GM12878 (cell line): ENCODE measurements around the gene SEMA4F. TPM values are rescaled to one million over a fixed set of nuclear protein-coding genes. Genes with fewer than 3 reads are reported as not detected.

Experiments used
- ATAC-seq: fragments of 200-7000 bp; cut with Tn5 transposase; 3 replicates; pipeline ENCODE4 v1.9.1; 2020; ENCODE audit warnings: mild to moderate bottlenecking, moderate library complexity
- BruUV-seq: library from RNA; stranded (reverse); fragments of 400-500 nt; replicated peaks from 2 replicates; lab custom pipeline; 2021; lab: Mats Ljungman, UMichigan
- CTCF ChIA-PET: fragments of 300-600 bp; sonication (Branson Sonifier 250); formaldehyde crosslinking; extraction: SDS; loops from one replicate; lab custom pipeline; 2021; ENCODE audit warnings: inconsistent platforms; lab: Yijun Ruan, JAX
- POLR2A ChIA-PET: fragments of 350-600 bp; formaldehyde crosslinking; extraction: SDS; loops from one replicate; lab custom pipeline; 2021; ENCODE audit warnings: inconsistent platforms; lab: Charles Lee
- RAD21 ChIA-PET: fragments of 300-600 bp; sonication (Branson Sonifier 250); formaldehyde crosslinking; loops from one replicate; lab custom pipeline; 2023; ENCODE audit warnings: antibody characterized with exemption; ENCODE audit not compliant: unreplicated experiment; lab: Charles Lee
- SMC1A ChIA-PET: fragments of 300-600 bp; sonication (Branson Sonifier 250); formaldehyde crosslinking; loops from one replicate; lab custom pipeline; 2023; ENCODE audit not compliant: unreplicated experiment, uncharacterized antibody; lab: Charles Lee
- DNase-seq: peaks from one replicate; pipeline ENCODE4 v3.0.0-alpha.2; 2011; ENCODE audit warnings: low read depth, low spot score
- FAIRE-seq: peaks from 3 replicates; lab custom pipeline; 2011; peaks lifted over from hg19 to GRCh38; lab: Jason Lieb, UNC
- H2AFZ ChIP-seq: 2 replicates; pipeline ENCODE4 v1.6.0; 2011; ENCODE audit warnings: low read depth, low read length, control low read depth; ENCODE audit not compliant: control insufficient read depth
- H3K27ac ChIP-seq: 2 replicates; pipeline ENCODE4 v1.5.1; 2011; ENCODE audit warnings: control low read depth; ENCODE audit not compliant: control insufficient read depth, insufficient read depth
- H3K27me3 ChIP-seq, 2 experiments: replicated peaks in 1 of 2; 2 replicates each; pipeline versions ENCODE4 v1.6.0 to v1.6.1; 2011; ENCODE audit warnings: low read length in 1 of 2; ENCODE audit not compliant: control insufficient read depth in 2 of 2, insufficient read depth in 2 of 2
- H3K36me3 ChIP-seq, 2 experiments: 2 replicates each; pipeline ENCODE4 v1.5.1; 2011; ENCODE audit warnings: low read length in 1 of 2; ENCODE audit not compliant: control insufficient read depth in 2 of 2, insufficient read depth in 2 of 2
- H3K4me1 ChIP-seq: 2 replicates; pipeline ENCODE4 v1.6.1; 2011; ENCODE audit warnings: mild to moderate bottlenecking, low read length, moderate library complexity, mixed read lengths; ENCODE audit not compliant: control insufficient read depth, insufficient read depth
- H3K4me2 ChIP-seq: 2 replicates; pipeline ENCODE4 v1.6.0; 2011; ENCODE audit warnings: control low read depth; ENCODE audit not compliant: control insufficient read depth, insufficient read depth
- H3K4me3 ChIP-seq: fragments of 200-600 bp; sonication (generic); 2 replicates; pipeline ENCODE4 v1.5.1; 2016
- H3K79me2 ChIP-seq: 2 replicates; pipeline ENCODE4 v1.6.0; 2011; ENCODE audit warnings: low read length; ENCODE audit not compliant: control insufficient read depth, insufficient read depth
- H3K9ac ChIP-seq: 2 replicates; pipeline ENCODE4 v1.8.0; 2011; ENCODE audit warnings: low read length, control low read depth, mixed read lengths; ENCODE audit not compliant: control insufficient read depth, insufficient read depth
- H3K9me3 ChIP-seq: replicated peaks from 3 replicates; pipeline ENCODE4 v1.5.1; 2011; ENCODE audit warnings: mild to moderate bottlenecking, low read length; ENCODE audit not compliant: control insufficient read depth, insufficient read depth
- H4K20me1 ChIP-seq: 2 replicates; pipeline ENCODE4 v1.6.0; 2011; ENCODE audit not compliant: control insufficient read depth, insufficient read depth
- CHD4 ChIP-seq: fragments of 200-600 bp; sonication (generic); IDR thresholded peaks from 2 replicates; pipeline ENCODE4 v1.6.1; 2016; ENCODE audit warnings: mild to moderate bottlenecking
- EED ChIP-seq: sonication (generic); IDR thresholded peaks from 2 replicates; pipeline ENCODE4 v1.6.1; 2016; ENCODE audit warnings: antibody characterized with exemption, low read depth
- SIN3A ChIP-seq: IDR thresholded peaks from 2 replicates; pipeline ENCODE4 v1.6.1; 2012; ENCODE audit warnings: low read depth, low read length, improper control_type of control experiment
- TBL1XR1 ChIP-seq: IDR thresholded peaks from 2 replicates; pipeline ENCODE4 v1.6.1; 2012; ENCODE audit warnings: low read depth, low read length, improper control_type of control experiment
- ZNF217 ChIP-seq: fragments of 450-650 bp; IDR thresholded peaks from 2 replicates; pipeline ENCODE4 v1.6.1; 2017; ENCODE audit warnings: antibody characterized with exemption, mild to moderate bottlenecking
- WGBS: methylation state at CpG from one replicate; pipeline ENCODE4 v1.1.6; 2016; ENCODE audit warnings: low lambda C conversion rate; ENCODE audit not compliant: insufficient replicate concordance, insufficient coverage; ENCODE audit errors: missing lambda C conversion rate; 5-methylcytosine and 5-hydroxymethylcytosine counted together
- in situ Hi-C: fragments of 300-500 bp; cut with MboI; formaldehyde crosslinking; loops from 9 replicates; pipeline ENCODE4 v1.14.3; 2018; ENCODE audit warnings: mixed read lengths
- intact Hi-C: fragments of 100-400 bp; cut with micrococcal nuclease; formaldehyde crosslinking; loops from one replicate; pipeline ENCODE4 v1.14.2; 2022; ENCODE audit not compliant: unreplicated experiment
- polyA plus RNA-seq, 11 experiments: library from polyadenylated mRNA; depleted of rRNA in 4 of 11; unstranded in 6 of 11; stranded (reverse) in 5 of 11; fragments of >200 nt; fragmentation: Nextera tagmentation in 4 of 11; fragmentation: Illumina TruSeq in 1 of 11; extraction: Ambion mirVana in 4 of 11; extraction: Trizol in 1 of 11; gene quantifications; 1 replicate in 1 of 11; 2 replicates in 10 of 11; pipeline versions ENCODE4 v1.2.1 to v1.2.3, GENCODE V29; 2011 to 2016; ENCODE audit warnings: inconsistent platforms in 2 of 11, missing spikeins in 2 of 11, low read depth in 1 of 11
- total RNA-seq, 4 experiments: library from RNA; depleted of rRNA in 3 of 4; stranded (reverse); fragments of >200 nt in 3 of 4; fragmentation: Illumina TruSeq in 1 of 4; extraction: Trizol in 1 of 4; gene quantifications; 2 replicates each; pipeline versions ENCODE4 v1.2.1 to v1.2.3, GENCODE V29; 2013 to 2021
- TF ChIP-seq, protein P1 (sequence below): IDR thresholded peaks from 2 replicates; pipeline ENCODE4 v1.6.1; 2012; ENCODE audit warnings: mild to moderate bottlenecking, low read depth, low read length

The SEMA4F gene
- total and polyA plus RNA-seq, 10 of the 15 experiments (the other 5 are each of a cell fraction or from before 2014, with no cell fraction given), result 0.26 to 3.0 (median 2.1) TPM

DNA sequence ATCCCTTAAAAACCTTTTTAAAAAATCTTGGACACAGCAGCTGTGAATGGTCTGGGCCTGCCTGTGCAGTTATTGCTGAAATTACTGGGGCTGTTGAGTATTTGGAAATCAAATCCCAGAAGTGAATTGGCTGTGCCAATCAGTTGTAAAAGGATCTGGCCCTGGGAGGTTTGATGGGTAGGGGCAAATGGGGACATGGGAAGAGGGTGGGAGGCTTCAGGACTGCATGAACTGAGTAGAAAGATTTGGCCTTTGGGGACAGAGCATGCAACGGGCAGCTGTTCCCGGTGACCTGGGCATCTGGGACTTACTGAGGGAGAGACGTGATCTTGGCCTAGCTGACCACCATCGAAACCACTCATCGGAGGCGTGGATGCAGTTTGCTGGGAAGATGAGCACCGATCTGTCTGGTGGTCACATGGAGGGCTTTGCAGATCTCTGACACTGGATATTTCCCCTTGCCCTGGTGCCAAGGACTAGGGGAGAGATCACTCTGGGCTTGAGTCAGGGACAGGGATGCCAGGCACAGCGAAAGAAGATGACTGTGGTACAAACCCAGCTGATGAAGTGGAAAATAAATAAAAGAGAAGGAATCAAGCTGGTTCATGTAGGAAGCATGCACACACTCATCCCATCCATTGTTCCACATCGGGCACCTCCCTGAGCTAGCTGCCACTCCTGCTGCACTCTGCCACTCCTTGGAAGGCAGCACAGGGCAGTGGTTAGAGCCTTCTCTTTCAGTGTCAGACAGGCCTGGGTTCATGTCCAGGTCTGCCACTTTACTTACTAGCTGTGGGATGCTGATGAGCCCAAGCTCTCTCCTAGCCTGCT, 58.4 kb downstream of the SEMA4F start:
- DNase-seq (no peak), ATAC-seq (no peak), FAIRE-seq (no peak)
- ChIA-PET CTCF (interaction anchor here (0.8 to 6.9 kb wide), 7 partner anchors 18 to 356 kb away, joined by 3 to 111 read pairs (median 4); no protein-coding TSS in a partner anchor), SMC1A (interaction anchor here (1.1 to 2.4 kb wide), 5 partner anchors 9 to 164 kb away, joined by 3 to 10 read pairs (median 9); no protein-coding TSS in a partner anchor), RAD21 (no interaction called here), POLR2A (interaction anchor here (0.6 kb wide), 1 partner anchor 285 kb away, joined by 3 read pairs; no protein-coding TSS in a partner anchor)
- no TSS peak for BruUV-seq
- in situ Hi-C loops, result no loop called here
- peaks cover 0 to 3% of the 10 kb centered on the region in 2 experiments; a peak in 1 of 4 replicates for H3K27me3 ChIP-seq
- no peak overlapping the region for H3K4me3 ChIP-seq
- H3K9ac ChIP-seq, result no peak overlapping the region
- H4K20me1 ChIP-seq, result no peaks in the 10 kb centered on the region
- intact Hi-C loops, result no loop called here
- no peaks in the 10 kb centered on the region for H3K79me2 ChIP-seq
- no peak overlapping the region for H3K4me2 ChIP-seq
- 35% methylated on average over 9 of the region's 9 CpGs for WGBS
- no peak for TF ChIP-seq EED
- no peak for TF ChIP-seq CHD4
- H3K9me3 ChIP-seq, result no peaks in the 10 kb centered on the region
- H3K36me3 ChIP-seq, result no peaks in the 10 kb centered on the region
- H2AFZ ChIP-seq, result no peak overlapping the region
- H3K4me1 ChIP-seq, result no peaks in the 10 kb centered on the region
- no peak overlapping the region for H3K27ac ChIP-seq

- SMC1A ChIA-PET, result interaction anchor here (0.8 to 3.4 kb wide), 12 partner anchors 11 to 170 kb away, joined by 3 to 39 read pairs (median 4); no protein-coding TSS in a partner anchor
- in situ Hi-C loops, result no loop called here
- no peak overlapping the region for H3K4me3 ChIP-seq
- H3K9me3 ChIP-seq, result no peaks in the 10 kb centered on the region
- TF ChIP-seq ZNF217, result no peak
- no peak for TF ChIP-seq TBL1XR1
- no peak for TF ChIP-seq SIN3A
- TF ChIP-seq, protein P1, sequence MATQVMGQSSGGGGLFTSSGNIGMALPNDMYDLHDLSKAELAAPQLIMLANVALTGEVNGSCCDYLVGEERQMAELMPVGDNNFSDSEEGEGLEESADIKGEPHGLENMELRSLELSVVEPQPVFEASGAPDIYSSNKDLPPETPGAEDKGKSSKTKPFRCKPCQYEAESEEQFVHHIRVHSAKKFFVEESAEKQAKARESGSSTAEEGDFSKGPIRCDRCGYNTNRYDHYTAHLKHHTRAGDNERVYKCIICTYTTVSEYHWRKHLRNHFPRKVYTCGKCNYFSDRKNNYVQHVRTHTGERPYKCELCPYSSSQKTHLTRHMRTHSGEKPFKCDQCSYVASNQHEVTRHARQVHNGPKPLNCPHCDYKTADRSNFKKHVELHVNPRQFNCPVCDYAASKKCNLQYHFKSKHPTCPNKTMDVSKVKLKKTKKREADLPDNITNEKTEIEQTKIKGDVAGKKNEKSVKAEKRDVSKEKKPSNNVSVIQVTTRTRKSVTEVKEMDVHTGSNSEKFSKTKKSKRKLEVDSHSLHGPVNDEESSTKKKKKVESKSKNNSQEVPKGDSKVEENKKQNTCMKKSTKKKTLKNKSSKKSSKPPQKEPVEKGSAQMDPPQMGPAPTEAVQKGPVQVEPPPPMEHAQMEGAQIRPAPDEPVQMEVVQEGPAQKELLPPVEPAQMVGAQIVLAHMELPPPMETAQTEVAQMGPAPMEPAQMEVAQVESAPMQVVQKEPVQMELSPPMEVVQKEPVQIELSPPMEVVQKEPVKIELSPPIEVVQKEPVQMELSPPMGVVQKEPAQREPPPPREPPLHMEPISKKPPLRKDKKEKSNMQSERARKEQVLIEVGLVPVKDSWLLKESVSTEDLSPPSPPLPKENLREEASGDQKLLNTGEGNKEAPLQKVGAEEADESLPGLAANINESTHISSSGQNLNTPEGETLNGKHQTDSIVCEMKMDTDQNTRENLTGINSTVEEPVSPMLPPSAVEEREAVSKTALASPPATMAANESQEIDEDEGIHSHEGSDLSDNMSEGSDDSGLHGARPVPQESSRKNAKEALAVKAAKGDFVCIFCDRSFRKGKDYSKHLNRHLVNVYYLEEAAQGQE, result no peak
- CTCF ChIA-PET, result interaction anchor here (0.6 to 6.9 kb wide), 16 partner anchors 9 to 695 kb away, joined by 3 to 111 read pairs (median 7); partner anchors contain the start of gene HK2
- no peak for FAIRE-seq
- DNase-seq, result no peak
- RAD21 ChIA-PET, result interaction anchor here (1.0 to 1.5 kb wide), 4 partner anchors 23 to 338 kb away, joined by 3 to 6 read pairs (median 6); no protein-coding TSS in a partner anchor
- 23% methylated on average over 8 of the region's 8 CpGs for whole genome bisulfite sequencing
- no peaks in the 10 kb centered on the region for H4K20me1 ChIP-seq
- BruUV-seq, result no TSS peak
- H3K9ac ChIP-seq, result no peak overlapping the region
- no peaks in the 10 kb centered on the region for H3K36me3 ChIP-seq
- no peak overlapping the region for H3K27ac ChIP-seq
- peaks cover 4 to 6% of the 10 kb centered on the region in 2 experiments; a peak in 2 of 4 replicates for H3K27me3 ChIP-seq
- no peaks in the 10 kb centered on the region for H3K4me1 ChIP-seq
- intact Hi-C loops, result loop anchor here (1.0 to 2.0 kb wide), 2 partner anchors 120 to 162 kb away; partner anchors contain the start of gene HK2
- peak overlapping the region; percentile 81 for H3K4me2 ChIP-seq
- H2AFZ ChIP-seq, result no peak overlapping the region
- POLR2A ChIA-PET, result interaction anchor here (1.1 kb wide), 1 partner anchor 338 kb away, joined by 3 read pairs; no protein-coding TSS in a partner anchor
- H3K79me2 ChIP-seq, result no peaks in the 10 kb centered on the region
- ATAC-seq, result no peak
These were observed 60.6 kb downstream of the SEMA4F start for GRCh38 chr2:74714691-74715080.
